SK-N-DZ (cell line): ENCODE results near the gene COL13A1. TPM values are rescaled to one million over a fixed set of nuclear protein-coding genes. Genes with fewer than 3 reads are reported as not detected.

Experiments used
- DNase-seq: peaks from one replicate; pipeline ENCODE4 v3.0.0-alpha.2; 2015; ENCODE audit warnings: low spot score
- polyA plus RNA-seq, 2 experiments: library from polyadenylated mRNA; depleted of rRNA; stranded (reverse); fragments of >200 nt; gene quantifications; 2 replicates each; pipeline ENCODE4 v1.2.3, GENCODE V29; 2014

Gene COL13A1
- 0.03 TPM in 1 of 2 replicates, not detected in the other for polyA plus RNA-seq (2014; cell fraction: cytosol; rRNA removed)
- polyA plus RNA-seq (2014; cell fraction: nucleus; rRNA removed), result 0.59 and 3.1 TPM in 2 replicates

DNA sequence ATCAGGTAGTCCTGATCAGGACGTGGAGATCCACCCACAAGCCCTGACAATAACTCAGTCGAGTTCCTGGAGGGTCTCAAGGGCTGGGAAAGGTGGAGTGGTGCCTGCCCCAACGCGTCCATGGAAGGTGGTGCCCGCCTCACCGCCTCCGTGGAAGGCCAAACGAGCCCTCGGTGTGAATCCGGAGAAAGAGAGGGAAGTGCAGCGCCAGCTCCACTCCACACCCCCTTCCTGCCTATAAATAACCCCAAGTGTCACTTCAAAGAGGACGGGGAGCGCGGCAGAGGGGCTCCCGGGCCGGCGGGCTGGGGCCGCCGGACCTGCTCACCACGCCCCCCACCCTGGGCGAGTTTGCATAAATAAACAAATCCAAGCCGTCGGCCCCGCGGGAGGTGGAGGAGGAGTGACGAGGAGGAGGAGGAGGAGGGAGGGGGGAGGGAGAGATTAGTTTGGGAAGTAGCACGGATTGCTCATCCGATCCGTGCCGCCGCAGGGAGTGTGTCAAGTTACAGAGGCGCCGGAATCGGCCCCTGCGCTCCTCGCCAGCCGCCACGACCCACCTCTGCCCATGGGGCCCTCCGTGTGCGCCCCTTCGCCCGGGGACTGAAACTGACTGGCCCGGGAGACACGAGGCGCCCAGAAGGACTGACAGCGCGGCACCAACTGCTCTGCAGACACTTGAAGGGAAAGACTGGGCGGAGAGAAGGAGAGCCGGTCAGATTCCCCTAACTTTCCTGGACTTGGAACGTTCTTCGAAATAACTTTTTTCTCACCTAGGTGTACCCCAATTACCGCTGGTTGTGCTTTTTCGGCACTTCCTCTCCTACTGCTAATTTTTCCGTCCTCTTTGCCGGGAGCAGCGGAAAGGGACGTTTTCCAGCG is at the start of gene COL13A1:
TSS of gene COL13A1 (plus strand) at position 473 of the 882 bp plus-strand sequence. CDS start 518 bp downstream, outside the sequence.
- DNase-seq, result no peak

DNA sequence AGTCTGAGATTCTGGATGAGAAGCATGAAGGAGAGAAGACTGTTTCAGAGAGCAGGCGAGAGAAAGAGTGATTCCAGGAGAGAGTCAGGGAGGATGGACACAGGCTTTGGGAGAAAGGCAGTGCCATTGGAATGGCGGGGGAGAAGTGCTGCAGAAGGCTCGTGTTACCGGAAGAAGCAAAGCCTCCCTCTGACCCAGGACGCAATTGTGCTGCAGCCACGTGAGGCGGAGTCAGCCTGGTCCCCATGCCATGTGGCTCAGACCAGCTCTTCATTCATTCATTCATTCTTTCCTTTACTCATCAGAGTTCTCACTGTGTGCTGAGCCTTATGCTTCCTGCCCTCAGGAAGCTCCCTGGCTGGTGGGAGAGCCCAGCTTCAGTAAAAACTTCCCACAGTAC is 49.2 kb upstream of the COL13A1 start:
- DNase-seq, result no peak

DNA sequence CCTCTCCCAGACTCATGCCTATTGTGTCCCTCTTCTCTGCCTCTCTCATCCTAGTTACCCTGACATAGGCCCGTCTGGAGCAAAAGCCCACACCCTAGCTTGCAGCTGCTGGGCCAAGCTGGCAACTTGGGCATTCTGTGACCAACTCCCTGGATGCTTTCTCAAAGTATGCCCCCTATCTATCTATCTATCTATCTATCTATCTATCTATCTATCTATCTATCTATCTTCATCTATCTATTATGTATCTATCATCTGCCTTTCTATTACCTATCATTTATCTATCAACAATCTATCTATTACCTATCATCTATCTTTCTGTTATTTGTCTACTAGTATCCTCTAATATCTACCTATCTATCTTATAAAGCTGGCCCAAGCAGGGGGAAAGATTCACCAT is 45.4 kb upstream of the COL13A1 start:
- no peak for DNase-seq

DNA sequence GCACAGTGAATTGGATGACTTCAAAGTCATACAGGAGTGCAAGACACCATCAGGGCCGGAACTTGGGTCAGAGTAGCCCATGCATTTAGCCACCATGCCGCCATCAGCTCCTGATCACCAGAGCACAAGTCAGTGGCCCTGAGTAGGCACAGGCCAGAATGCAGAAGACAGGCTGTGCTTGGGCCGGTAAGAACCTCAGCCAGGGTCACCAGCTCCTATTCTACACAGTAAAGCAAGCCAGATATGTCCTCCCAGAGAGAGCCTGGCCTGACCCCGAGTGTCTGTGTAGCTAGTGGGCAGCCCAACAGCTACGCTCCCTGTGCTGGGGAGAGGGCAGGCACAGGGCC is 44.5 kb upstream of the COL13A1 start:
- DNase-seq, result no peak

DNA sequence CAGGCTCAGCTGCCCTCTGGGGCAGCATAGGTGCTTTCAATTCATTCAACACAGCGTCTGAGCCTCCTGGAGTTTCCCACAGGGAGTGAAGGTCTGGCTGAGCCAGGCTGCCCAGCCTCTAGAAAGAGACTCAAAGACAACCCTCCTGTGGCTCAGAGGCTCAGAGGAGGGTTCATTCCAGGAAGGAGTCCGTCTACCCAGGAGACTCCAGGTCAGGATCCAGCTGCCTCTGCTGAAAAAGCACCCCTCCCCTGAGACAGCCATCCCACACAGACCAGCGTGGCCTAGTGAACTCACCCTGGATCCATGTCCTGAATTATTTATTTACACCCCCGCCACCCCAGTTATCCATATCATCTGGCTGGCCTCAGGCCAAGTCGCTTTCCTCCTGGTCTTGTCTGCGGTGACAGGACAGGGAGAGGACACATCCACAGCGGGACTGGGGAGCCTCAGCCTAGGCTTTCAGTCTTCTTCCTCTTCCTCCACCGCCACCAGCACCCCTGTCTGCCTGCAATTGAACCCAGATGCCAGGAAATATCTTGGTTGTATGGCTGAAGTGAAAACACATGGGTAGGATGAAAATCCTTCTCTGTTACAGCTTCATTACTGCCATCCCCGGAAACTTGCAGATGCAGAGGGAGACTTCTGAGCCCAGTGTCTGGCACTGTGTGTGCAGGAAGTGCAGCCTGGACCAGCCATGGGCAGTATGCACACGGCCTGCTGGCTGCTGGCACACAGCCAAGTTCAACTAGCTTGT is 44.0 kb upstream of the COL13A1 start:
- no peak for DNase-seq

DNA sequence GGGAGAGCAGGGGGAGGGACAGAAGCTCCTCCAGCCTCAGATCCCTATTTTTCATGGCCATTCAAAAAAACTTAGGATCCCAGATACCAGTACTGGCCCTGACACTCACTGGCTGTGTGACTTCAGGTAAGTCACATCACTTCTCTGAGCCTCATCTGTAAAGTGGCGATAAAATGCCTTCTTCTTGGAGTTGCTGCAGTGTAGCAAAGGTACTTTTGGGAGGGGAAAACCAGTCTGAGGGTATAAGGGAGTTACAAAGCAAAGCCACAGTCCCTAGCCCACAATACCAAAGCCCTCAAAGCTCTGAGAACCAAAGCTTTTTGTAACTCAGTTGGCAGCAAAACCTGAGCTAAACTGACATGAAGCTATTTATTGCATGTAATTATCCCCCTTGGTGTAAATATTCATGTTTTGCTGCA is 43.4 kb upstream of the COL13A1 start:
- no peak for DNase-seq

DNA sequence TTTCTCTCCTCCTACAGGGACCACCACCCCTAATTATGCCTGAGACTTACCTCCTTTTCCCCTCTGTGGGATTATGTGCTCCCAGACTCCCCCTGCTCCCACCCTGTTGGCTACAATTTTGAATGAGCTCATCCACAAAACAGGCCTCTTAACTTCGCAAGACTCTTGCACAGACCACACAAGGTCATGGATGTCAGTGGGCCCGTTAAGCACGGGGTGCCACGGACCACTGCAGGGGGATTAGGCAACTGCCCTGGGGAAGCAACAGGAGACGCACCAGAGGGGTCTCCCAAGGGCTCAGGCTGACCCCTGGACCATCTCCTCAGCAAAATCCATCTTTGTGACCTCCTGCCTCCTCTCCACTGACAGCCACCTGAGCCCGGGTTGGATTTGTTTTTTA is 42.1 kb upstream of the COL13A1 start:
- no peak for DNase-seq

DNA sequence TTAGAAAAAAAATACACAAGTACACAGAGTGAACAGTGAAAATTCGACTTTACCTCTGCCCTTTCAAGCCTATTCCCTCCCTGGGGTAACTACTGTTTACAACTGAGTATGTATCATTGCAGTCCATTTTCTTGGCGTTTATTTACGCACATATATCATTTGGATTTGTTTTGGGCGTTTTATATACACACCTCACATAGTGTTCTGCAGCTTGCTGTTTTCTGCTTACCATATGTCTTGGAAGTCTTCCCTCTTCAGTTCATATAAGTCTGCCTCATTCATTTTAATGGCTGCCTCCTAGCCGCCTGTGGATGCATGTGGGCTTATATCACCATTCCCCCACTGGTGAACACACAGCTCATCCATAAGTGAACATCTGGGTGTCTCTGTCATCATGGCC is 41.6 kb upstream of the COL13A1 start:
- no peak for DNase-seq

DNA sequence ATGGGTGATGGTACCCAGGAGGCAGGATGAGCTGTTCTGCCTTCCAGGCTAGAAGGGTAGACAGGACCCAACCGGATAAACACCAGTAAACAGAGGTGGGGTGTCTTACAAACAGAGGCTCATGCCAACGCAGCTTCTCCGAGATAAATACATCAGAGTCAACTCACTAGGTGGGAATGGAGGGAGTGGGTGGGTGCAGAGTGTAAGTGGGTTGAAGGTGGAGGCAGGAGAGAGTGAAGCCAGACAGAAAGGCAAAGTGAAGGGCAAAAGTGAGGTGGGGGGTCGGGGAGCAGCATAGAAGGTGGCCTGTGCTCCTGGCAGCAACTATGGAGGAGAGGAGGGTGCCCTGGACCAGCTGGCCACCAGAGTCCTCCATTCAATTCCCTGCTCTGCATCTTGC is 40.4 kb upstream of the COL13A1 start:
- DNase-seq, result no peak

DNA sequence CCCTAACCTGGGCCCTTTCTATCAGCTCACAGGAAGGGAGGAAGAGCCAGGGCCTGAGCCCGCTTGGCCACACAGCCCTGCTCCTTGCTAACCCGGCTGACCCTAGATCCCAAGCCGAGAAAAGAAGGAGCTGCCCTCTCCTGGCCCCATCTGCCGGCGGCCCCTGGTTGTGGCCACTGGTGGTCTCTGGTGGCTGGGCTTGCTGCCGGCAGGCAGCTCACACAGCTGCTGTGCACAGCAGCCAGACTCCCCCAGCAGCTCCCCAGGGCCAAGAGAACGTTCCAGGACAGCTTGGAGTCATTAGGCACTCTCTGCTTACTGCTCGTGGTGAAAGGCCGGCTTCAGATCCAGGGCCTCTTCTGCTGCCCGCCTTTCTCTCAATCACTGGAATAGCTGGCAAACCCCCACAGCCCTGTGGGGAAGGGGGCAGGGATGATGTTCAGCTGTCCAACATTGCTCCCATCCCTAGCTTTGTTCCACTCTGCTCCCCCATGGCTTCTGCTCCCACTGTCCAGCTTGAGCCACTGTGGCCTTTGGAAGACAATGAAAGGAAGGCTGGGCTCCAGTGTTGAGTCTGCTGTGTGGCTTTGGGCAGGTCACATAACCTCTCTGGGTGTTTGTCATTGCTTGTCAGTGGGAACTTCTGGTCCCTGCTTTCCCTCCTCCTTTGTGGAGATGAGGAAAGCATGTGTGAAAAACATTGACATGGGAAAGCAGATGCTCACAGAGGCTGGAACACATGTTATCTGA is 35.4 kb upstream of the COL13A1 start:
- no peak for DNase-seq

DNA sequence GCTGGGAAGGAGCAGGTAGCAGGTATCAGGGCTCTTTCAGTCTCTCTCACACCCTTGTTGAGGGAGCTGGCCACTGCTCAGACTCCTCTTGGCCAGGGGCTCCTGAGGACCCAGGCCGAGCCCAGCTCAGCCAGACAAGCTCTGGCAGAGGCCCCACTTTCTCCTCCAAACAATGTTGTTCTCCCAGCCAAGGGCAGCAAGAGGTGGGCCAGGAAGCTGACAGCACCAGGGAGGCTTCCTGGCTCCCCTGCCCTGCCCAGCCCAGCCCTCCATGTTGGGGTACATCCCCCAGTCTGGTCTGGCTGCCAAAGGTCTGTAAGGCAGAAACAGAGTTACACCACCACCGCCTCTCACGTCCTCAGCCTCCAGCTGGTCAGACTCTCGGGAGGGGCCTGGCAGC is 33.9 kb upstream of the COL13A1 start:
- DNase-seq, result no peak

DNA sequence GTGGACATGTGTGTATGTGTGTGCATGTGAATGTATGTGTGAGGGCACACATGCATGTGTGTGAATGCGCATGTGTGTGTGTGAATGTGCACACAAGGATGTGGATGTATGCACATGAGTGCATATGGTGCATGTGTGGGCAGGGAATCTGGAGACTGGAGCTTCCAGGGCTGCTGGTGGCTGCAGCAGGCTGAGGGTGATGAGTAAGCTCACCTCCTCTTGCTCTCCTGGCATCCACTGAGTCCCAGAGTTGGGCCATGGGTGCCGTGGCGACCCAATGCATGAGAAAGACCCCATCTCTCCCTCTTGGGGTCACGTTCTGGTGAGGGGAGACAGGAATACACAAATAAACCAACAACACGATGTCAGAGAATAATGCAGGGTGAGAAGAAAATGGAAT is 33.3 kb upstream of the COL13A1 start:
- no peak for DNase-seq

DNA sequence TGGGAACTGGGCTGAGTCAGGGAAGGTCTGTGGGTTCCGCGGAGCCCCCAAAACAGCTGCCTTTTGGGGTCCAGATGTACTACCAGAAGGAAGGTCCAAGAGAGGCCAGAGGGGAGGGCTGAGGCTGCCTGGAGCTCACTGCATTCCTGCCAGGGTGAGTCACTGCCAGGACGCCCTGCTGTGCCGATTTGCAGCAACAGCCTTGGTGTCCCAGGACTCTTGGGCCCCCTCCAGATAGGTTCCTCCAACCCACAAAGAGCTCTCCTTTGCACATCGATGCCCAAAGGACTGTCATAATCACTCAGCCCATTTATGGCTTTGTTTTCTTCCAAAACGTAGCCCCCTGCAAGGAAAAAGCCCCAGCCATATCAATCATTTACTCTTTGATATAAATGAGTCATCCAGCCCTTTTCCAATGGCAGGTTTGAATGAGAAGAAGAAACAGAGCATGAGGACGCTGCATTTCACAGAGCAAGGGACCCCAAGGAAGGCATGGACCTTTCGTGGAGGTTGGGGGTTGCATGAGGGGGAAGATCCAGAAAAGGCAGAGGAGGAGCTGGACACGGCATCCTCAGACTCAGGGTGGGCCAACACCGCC is 32.2 kb upstream of the COL13A1 start:
- no peak for DNase-seq

DNA sequence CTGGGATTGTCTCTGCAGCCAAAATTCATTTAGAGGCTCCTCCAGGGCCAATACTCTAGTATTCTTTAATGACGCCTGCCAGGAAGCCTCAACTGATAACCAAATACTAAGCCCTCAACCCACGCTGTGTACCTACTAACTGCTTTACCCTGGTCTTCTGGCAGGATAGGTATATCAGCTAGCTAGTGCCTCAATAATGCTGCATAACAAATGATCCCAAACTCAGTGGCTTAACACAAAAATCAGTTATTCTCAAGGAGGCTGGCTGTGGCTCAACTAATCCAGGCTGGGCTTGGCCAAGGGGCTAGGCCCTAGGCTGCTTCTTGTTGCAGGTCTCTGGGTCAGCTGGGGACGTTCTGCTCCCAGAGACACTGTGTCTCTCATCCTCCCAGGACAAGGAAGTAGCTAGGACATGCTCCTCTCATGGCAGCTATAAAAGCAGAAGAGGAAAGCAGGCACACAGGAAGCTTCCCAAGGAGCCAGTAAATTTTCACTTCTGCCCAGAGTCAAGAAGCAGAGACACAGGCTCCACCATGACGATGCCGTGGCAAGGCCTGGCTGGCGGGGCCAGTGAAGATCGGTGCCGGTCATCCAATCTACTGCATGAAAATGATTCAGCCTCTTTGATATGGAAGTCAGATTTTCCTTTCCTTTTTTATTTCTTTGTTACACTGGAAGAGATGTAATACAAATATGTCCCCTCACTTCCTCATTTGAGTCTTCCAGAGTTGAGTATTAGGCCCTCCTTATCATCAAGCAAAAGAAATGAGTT is 28.6 kb upstream of the COL13A1 start:
- no peak for DNase-seq

DNA sequence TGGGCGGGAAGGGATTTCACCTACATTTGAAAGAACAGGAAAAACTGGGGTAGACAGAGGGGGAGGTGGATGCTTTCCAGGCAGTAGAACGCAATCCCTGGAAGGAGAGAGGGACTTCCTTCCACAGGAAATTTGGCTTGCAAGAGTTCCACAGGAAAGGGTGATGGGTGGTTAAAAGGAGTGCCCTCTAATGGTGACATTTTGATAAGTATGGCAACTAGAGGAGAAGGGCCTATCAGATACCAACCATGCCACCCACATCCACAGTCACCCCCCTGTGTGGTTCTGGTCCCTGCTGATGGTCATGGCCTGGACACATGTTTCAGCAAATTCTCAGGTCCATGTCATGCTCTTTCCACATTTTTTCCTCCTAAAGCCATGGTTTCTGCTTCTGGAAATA is 27.1 kb upstream of the COL13A1 start:
- no peak for DNase-seq

DNA sequence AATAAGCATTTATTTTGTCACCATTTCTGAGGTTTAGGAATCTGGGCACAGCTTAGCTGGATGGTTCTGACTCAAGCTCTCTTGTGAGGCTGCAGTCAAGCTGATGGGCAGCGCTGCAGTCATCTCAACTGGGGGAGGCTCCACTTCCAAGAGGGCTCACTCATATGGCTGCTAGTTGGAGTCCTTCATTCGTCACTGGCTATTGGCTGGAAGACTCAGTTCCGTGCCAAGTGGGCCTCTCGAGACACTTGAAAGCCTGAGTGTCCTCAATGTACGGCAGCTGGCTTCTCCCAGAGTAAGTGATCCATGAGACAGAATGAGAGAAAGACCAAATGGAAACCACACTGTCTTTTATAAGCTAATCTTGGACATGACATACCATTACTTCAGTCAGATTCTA is 21.6 kb upstream of the COL13A1 start:
- DNase-seq, result no peak

DNA sequence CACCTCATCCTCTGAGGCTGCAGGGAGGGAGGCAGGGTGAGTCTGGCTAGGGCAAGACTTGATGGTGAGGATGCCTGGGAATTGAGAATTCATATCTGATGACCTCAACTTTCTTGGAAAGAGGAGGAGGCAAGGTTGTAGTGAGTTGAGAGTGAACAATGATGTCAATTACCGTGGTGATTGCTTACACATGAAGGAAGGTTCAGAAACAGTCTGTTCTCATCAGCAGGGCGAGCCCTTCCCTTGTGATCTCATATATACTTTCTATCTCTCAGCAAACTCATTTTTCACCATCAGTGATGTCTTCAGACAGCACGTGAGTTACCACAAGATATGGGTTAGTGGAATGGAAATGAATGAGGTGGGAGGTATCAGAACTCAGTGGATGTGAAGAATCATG is 20.1 kb upstream of the COL13A1 start:
- DNase-seq, result no peak

DNA sequence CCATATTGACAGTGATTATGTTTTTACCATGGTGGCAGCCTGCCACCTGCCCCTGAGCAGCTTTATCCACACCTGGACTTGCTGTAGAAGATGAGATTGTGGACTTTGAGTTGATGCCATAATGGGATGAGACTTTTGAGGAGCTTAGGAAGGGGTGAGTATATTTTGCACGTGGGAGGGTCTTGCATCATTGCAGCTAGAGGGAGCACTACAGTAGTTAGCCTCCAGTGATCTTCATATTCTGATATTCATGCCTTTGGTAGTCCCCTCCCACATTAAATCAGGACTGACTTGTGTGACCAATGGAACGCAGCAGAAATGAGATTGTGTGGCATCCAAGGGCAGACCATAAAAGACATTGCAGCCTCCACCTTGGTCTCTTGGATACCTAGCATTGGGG is 18.2 kb upstream of the COL13A1 start:
- no peak for DNase-seq

DNA sequence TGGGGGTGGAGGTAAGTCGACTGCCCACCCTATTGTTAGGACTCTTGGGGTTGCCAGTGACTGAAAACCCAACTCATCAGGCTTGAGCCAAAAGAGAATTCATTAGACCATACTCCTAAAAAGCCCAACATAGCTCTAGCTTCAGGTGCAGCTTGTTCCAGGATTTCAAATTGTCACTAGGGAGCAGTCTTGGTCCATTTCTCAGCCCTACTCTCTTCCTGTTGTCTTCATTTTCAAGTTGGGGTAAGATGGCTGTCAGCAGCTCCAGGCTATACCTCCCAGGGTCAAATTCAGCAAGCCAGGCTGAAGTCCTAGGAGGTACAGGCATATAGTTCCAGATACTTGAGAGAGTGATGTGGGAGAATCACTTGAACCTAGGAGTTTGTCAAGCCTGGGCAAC is 14.9 kb upstream of the COL13A1 start:
- DNase-seq, result no peak

DNA sequence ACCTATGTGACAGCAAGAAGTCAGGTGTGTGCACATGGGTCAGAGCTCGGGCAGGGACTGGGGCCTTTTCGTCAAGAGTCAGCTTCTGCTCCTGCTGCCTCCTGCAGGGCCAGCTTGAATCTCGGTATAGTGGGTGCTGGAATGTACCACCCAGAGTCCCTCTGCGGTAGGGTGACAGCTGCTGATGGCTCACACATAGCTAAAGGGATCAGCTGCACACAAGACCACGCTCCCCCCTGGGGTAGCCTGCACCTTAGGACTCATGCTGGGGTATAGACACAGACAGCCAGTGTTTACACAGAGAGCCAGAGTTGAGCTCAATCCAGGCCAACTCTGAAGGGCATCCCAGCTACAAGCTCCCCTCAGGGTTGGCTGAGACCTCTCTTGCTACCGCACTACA is 14.0 kb upstream of the COL13A1 start:
- no peak for DNase-seq

DNA sequence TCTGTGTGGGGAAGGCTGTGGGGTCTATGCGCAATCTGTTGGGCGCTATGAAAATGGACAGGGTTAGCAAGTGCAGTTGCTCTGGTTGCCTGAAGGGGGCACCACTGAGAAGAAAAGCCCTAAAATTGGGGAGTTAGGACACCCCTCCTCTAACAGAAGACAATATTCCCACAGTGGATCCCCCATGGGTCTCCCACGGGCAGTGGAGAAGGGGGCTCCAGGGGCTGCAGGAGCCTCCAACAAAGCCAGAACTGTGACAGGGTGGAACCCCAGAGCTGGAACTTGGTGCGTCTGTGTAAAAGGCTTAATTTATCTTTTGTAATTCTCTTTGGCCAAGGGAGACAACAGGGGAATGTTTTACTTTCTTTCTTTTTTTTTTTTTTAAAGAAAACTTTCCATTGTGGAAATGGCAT is 12.5 kb upstream of the COL13A1 start:
- DNase-seq, result no peak
